T47D (cell line): Measurements from ENCODE around the gene SEC22B.
"Not testable (repeated sequence)": the region's sequence is repeated elsewhere in the genome, so short reads cannot be mapped to it uniquely, and the experiment has no call there.

Experiments used
- DNase-seq, 2 experiments: peaks; one replicate each; pipeline versions ENCODE4 v3.0.0 to v3.0.0-alpha.2; 2011 to 2012; ENCODE audit warnings: low read depth in 1 of 2, low spot score in 1 of 2
- JUND ChIP-seq: IDR thresholded peaks from 2 replicates; pipeline ENCODE4 v1.6.1; 2012; ENCODE audit warnings: low read depth
- in situ Hi-C: cut with HindIII; loops from 2 replicates; pipeline ENCODE4 v1.10.0; 2016; ENCODE audit warnings: low sequenced_read_pairs, low pct_unique_long_range_greater_than_20kb

SEC22B gene

GRCh38 chr1:120158086-120158485, 18.2 kb downstream of the SEC22B start:
- in situ Hi-C loops, DNase-seq: not testable (repeated sequence)

- DNase-seq, in situ Hi-C loops: not testable (repeated sequence)
These were observed 26.0 kb downstream of the SEC22B start for GRCh38 chr1:120150138-120150822.

- in situ Hi-C loops, DNase-seq: not testable (repeated sequence)
These were observed 26.8 kb downstream of the SEC22B start for GRCh38 chr1:120149420-120150059.

GRCh38 chr1:120145806-120146205, 30.5 kb downstream of the SEC22B start:
- in situ Hi-C loops, DNase-seq: not testable (repeated sequence)

- DNase-seq, in situ Hi-C loops: not testable (repeated sequence)
These were observed 31.7 kb downstream of the SEC22B start for GRCh38 chr1:120144626-120145025.

DNA sequence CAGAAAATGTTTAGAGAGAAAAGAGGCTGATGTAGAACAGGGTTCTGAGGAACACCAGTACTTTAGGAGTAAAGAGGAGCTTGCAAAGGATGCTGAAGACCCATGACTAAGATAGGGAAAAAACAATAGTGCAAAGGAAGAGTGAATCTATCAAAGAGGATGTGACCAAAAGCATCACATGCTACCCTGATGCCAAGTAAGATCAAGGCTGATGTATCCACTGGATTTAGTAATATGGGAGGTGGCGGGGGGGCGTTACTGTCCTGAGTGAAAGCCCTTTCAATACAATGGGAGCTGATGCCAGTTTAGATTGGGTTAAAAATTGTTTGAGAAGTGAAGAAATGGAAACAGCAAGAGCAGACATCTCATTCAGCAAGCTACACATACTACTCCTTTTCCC, 32.2 kb downstream of the SEC22B start:
- DNase-seq, in situ Hi-C loops: not testable (repeated sequence)

- DNase-seq, in situ Hi-C loops: not testable (repeated sequence)
These were observed 33.0 kb downstream of the SEC22B start for GRCh38 chr1:120143334-120143733.

DNA sequence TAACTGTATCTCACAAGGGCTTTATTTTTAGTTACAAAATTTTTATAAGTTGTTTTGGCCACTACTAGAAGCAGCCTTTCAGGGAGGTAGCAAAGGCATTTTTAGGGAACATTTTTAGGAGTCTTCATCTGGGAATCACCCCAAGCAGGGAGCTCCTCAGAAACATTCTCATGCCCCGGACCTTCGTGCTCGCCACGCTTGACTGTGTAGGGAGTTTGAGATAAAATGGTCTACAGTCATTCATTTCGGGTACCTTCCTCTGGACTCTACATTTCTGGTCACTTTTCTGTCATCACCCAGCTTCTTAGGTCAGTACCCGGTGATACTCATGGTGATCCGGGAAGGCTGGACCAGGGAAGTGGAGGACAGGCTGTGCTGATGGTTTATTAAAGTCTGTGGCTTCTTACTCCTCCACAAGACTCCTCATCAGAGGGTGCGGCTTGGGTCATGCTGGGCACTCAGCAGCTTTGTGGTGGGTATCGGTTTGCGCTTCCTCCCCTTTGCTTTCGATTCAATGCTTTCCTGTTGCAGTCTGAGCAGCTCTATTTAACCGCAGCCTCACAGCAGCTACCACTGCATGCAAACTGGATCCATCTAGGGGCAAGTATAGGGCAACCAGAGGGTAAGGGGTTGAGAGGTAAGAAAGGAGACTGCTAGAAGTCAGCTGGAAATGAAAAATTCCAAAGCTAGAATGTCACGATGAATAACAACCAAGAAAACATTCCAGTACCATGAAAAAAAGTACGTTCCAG, 33.6 kb downstream of the SEC22B start:
- DNase-seq, in situ Hi-C loops: not testable (repeated sequence)

DNA sequence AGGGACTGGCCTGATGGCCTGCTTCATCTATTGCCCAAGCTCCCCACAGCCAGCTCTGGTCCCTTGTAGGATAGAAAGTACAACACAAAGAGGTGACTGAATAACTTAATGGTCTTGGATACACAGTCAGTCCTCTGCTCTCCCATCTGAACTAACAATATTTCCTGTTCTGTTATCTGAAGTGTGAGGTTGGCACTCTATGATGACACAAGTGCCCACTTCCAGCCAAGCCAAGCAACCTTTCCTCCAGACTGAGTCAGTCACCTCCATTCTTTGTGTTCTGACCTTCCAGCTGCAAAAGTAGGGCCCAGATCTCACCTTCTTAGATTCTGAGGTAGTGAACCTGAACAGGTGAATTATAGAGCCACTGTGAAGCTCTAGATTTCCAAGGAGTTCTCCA, 34.5 kb downstream of the SEC22B start:
- in situ Hi-C loops, DNase-seq: not testable (repeated sequence)

DNA sequence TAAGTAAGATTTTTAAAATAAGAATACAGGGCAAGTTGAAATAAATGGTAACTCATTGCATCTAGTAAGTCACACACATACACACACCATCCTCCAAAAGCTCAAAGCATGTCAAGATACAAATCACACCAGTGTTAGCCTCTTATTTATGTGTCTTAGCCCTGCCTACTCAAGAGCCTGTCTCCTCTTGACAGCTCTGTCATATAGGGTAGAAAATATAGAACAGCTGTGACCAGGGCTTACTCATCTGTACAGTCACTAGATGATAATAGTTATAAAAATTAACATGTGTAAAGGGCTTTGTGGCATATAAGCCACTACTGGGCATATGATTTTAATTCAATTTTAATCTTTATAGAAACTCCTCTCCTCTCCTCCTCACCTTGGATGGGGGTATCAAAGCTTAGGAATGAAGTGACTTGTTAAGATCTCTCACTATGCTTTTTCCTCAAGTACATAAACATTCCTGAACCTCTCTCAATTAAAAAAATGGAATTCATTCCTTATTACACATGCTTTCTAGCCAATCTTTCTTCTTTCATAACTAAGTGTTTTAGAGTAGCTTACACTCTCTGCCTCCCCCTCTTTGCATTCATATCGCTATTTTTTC, 35.6 kb downstream of the SEC22B start:
- in situ Hi-C loops, DNase-seq: not testable (repeated sequence)

DNA sequence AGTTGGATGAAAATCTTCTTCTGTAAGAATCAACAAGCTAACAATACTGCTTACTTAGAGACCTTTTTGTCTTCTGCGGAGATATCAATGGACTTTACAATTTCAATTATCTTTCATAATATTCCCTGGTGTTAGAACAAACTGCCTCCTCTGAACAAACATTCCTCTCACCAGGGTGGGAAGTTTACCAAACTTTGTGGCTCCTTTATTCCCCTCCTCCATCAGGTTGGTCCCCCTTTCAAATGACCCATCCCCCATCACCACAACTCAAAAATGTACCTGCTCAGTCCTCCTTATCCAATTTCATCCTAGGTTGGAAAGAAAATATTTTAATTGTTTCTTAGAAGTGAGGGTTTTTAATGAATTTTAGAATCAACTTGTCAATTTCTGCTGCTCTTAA, 40.2 kb downstream of the SEC22B start:
- in situ Hi-C loops, result not testable (repeated sequence)

GRCh38 chr1:120133928-120134325, 42.4 kb downstream of the SEC22B start:
- DNase-seq, result not testable (repeated sequence)

More for the DNA sequence above, 40.2 kb downstream of the SEC22B start:
- DNase-seq, result not testable (repeated sequence)

GRCh38 chr1:120133228-120133927, 42.9 kb downstream of the SEC22B start:
- TF ChIP-seq JUND, result no peak
- in situ Hi-C loops, result no loop called here
- DNase-seq, result no peak

More at GRCh38 chr1:120133928-120134325, 42.4 kb downstream of the SEC22B start:
- in situ Hi-C loops, result not testable (repeated sequence)

GRCh38 chr1:120132406-120132763, 43.9 kb downstream of the SEC22B start:
- in situ Hi-C loops, DNase-seq: not testable (repeated sequence)

- DNase-seq, in situ Hi-C loops: not testable (repeated sequence)
These were observed 44.5 kb downstream of the SEC22B start for GRCh38 chr1:120131611-120132405.

DNA sequence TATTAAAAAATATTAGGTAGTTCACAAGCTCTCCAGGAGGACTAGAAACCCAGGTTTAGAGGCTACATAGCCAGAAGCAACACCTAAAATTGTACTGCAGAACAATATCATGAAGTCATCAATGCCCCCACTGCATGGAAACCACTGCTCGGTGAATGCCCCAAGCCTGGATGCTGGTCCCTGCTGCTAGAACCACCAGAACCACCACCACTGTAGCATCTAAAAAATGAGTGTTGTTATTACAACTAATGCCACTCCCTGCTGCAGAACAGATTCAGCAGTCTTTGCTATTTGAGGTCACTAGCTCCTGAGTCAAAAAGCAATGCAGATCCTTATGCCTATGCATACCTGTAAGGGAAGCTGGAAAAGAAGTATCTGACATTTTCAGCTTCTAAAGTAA, 48.4 kb downstream of the SEC22B start:
- DNase-seq, in situ Hi-C loops: not testable (repeated sequence)

DNA sequence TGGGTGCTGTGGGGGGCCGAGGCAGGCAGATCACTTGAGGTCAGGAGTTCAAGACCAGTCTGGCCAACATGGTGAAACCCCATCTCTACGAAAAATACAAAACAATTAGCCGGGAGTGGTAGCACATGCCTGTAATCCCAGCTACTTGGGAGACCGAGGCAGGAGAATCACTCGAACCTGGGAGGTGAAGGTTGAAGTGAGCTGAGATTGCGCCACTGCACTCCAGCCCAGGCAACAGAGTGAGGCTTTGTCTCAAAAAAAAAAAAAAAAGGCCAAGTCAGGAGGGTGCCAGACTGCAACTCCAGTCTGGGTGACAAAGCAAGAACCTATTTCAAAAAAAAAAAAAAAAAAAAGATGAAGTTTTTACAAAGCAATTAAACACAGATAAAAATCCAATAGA, 50.1 kb downstream of the SEC22B start:
- DNase-seq, in situ Hi-C loops: not testable (repeated sequence)
